HG03139 (cell line): ENCODE results near the gene NMRK2.
"Not testable (repeated sequence)": the region's sequence is repeated elsewhere in the genome, so short reads cannot be mapped to it uniquely, and the experiment has no call there.

Experiments used
- ATAC-seq: cut with Tn5 transposase; IDR thresholded peaks from one replicate; pipeline ENCODE4 v1.9.1; 2021; ENCODE audit not compliant: unreplicated experiment

The NMRK2 gene, protein sequence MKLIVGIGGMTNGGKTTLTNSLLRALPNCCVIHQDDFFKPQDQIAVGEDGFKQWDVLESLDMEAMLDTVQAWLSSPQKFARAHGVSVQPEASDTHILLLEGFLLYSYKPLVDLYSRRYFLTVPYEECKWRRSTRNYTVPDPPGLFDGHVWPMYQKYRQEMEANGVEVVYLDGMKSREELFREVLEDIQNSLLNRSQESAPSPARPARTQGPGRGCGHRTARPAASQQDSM

DNA sequence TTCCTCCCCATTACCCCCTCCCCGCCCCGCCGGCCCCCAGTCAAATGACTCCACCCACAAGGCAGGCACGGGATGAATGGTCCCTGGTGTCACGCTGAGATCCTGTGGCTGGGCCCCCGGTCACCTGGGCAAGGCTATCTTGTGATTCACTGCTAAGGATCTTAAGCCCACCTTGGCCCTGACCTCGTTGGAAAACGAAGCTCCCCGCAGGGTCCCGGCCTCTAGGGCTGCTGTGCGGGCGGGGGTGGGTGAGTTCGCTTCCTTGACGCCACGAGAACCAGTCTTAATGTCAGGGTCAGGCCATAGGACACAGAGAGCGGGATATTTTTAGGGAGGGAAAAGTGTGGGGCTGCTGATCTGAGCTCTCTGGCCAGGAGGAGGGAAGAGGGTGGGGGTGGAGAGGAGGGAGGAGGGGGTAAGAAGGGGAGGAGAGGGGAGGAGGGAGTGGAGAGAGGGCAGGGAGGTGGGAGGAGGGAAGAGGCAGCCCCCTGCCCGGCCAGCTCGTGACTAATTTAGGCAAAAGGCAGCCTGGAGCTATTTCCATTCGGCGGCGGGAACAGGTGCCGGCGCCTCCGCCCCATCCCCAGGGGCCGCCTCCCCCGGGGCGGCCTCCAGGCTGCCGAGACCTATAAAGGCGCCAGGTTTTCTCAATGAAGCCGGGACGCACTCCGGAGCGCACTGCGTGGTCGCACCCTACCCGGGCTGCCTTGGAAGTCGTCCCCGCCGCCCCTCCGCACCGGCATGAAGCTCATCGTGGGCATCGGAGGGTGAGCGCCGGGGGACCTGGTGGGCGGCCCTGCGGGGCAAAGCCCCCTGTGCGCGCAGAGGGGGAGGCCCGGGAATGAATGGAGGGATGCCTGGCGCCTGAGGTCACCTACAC, at the start of gene NMRK2:
Gene NMRK2, plus strand, starts transcription at position 139 of the 880 bp plus-strand sequence. Its CDS starts 603 bp downstream, at position 742.
- no peak for ATAC-seq

DNA sequence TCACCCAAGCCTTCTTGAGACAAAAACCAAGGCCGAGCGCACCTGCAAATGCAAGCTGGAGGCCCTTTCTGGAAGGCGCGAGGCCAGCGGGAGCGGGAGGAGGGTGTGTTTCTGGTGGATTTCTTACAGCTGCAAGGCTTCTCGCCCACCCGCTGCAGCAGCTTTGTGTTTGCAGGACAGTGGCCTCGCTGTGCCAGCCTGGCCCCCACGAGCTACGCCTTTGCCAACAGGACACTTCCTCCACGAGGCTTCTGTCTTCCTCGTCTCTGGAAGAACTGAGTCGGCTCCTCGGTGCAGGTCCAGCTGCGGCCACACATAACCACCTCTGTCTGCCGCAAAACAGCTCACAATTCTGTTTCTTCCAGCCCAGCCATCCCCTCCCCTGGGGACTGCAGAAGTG, 42.3 kb upstream of the NMRK2 start:
- no peak for ATAC-seq

DNA sequence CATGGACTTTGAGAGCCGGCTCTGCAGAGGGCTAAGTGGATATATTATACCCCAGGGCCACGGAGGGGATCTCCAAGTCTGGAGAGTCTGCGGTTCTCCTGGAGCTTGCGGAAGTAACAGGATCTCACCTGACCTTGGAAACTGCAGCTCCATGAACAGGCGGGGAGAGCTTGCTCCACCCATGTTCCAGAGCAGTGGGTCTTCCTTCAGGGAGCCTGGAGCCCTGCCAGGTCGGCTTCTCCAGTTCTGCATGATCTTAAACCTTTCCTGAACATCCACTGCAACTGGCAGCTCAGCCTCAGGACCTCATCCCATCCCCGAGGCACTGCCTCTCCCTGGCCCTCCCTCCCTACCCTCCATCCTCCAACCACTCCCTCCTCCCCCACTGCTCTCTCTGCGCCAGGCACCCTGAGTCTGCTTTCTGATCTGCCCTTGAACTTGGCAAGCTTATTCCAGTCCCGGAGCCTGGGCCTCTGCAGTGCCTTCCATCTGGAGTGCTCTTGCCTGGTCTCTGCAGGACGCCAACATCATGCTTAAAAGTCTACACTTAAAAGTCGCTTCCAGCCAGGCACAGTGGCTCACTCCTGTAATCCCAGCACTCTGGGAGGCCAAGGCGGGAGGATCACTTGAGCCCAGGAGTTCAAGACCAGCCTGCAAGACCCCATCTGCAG, 39.2 kb upstream of the NMRK2 start:
- ATAC-seq, result no peak

DNA sequence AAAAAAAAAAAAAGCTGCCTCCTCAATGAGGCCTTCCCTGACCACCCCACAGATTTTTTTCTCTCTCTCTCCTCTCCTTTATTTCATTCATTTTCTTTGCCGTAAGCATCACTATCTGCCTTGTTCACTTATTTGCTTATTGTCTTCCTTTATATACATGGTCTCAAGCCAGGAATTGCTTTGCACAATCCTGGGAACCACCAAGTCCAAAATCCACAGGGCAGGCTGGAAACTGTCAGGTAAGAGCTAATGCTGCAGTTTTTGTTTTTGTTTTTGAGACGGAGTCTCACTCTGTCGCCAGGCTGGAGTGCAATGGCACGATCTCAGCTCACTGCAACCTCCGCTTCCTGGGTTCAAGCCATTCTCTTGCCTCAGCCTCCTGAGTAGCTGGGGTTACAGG, 37.9 kb upstream of the NMRK2 start:
- ATAC-seq, result not testable (repeated sequence)

DNA sequence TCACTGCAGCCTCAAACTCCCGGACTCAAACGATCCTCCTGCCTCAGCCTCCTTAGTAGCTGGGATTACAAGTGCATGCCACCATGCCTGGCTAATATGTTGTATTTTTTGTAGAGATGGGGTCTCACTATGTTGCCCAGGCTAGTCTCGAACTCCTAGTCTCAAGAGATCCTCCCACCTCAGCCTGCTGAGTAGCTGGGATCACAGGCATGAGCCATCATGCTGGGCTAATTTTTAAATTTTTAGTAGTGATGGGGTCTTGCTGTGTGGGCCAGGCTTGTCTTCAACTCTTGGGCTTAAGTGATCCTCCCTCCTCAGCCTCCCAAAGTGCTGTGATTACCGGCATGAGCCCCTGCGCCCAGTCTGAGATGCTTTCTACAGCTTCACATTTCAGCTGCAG, 37.1 kb upstream of the NMRK2 start:
- ATAC-seq, result no peak

DNA sequence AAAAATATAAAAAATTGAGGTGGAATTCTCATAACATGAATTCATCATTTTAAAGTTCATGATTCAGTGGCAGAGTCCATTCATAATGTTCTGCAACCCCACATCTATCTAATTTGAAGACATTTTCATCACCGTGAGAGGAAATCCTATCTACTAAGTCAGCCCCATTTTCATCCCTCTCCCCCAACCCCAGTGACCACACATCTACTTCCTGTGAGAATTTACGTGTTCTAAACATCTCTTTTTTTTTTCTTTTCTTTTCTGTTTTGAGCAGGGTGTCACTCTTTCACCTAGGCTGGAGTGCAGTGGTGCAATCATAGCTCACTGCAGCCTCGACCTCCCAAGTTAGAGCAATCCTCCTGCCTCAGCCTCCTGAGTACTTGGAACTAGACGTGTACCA, 34.9 kb upstream of the NMRK2 start:
- no peak for ATAC-seq

DNA sequence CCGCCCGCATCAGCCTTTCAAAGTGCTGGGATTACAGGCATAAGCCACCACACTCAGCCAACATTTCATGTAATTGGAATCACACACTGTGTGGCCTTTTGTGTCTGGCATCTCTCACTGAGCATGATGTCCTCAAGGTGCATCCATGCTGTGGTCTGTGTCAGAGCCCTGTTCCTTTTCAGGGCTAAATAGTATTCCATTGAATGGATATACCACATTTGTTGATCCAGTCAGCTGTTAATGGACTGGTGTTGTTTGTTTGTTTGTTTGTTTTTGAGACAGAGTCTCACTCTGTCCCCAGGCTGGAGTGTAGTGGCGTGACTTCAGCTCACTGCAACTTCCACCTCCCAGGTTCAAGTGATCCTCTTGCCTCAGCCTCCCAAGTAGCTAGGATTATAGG, 34.4 kb upstream of the NMRK2 start:
- ATAC-seq, result no peak

DNA sequence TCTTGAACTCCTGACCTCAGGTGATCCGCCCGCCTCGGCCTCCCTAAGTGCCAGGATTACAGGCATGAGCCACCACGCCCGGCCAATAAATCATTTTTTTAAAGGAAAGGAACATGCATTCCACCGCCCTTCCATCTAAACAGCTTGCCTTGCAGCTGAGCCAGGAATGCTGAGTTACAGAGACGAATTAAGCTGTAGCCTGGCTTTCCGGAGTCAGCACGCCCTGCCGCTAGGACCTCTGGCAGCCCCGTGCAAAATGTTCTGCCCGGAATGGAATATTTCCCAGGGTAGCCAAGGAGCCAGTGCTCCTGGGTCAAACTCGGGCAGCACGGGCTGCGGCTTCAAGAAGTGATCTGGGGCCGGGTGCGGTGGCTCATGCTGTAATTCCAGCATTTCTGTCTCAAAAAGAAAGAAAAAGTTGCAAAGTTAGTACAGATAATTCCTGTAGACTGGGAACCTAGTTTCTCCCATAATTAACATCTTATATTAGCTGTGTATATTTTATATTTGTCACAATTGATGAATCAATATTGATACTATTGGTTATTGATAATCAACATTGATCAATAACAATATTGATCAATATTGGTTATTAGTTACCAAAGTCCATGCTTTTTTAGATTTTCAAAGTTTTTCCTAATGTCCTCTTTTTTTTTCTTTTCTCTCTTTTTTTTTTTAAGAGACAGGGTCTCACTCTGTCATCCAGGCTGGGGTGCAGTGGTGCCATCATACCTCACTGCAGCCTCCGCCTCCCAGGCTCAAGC, 33.2 kb upstream of the NMRK2 start:
- ATAC-seq, result no peak

DNA sequence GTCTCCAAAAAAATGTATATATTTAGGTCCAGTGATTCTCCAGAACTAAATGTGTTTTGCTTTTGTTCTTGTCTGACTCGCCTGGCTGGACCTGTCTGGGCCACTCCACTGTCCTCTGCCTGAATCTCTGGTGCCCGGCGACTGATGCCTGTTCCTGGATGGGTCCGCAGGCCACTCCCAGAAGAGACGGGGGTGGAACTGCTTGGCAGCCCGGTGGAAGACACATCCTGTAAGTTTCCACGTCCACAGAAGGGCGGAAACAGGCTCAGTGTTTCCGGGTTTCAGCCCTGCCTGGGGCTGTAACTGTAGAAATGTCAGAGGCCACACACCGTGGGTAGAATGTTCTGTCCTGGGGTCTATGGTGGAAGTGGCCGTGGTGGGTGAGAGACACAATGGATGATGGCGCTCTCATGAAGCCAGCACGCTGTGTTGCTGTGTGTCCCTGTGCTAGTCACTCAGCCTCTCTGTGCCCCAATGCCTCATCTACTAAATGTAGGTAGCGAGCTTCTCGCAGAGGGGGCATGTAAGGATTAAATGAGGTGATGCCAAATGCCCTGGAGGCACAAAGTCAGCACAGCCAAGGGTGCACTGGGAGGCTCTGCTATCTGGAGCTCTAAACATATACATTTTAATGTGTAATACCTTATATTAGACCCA, 30.4 kb upstream of the NMRK2 start:
- no peak for ATAC-seq

DNA sequence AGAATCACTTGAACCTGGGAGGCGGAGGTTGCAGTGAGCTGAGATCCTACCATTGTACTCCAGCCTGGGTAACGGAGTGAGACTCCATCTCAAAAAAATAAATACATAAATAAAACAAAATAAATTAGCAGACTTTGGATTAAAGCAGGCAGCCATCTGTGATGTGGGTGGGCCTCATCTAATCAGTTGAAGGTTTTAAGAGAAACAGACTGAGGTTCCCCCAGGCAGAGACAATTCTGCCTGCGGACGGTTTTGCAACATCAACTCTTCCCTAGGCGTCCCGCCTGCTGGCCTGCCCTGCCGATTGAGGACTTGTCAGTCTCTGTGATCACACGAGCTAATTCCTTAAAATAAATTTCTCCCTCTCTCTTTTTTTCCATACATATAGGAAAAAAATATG, 28.6 kb upstream of the NMRK2 start:
- no peak for ATAC-seq

DNA sequence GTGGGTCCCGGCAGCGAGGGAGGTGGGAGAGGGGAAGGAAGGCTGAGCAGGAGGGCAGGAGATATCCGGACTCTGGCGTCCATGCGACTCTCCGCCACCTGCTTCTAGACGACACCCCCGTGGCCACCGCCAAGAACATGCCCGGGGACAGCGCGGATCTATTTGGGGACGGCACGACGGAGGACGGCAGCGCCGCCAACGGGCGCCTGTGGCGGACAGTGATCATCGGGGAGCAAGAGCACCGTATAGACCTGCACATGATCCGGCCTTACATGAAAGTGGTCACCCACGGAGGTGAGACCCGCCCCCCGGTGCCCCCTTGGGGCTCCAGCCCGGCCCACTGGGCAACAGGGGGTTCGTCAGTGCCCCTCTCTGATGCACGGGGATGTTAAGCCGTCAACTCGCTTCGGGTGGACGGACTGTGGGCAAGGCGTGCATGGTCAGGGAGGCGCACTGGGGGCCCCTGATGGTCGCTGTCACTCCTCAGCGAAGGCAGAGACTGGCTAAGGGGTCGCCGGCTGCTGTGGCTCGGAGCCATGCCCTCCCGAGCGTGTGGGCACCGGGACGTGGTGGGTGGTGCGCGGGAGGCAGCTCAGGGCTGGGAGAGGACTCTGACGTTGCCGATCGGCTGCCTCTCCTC, 25.1 kb upstream of the NMRK2 start:
- ATAC-seq, result no peak

DNA sequence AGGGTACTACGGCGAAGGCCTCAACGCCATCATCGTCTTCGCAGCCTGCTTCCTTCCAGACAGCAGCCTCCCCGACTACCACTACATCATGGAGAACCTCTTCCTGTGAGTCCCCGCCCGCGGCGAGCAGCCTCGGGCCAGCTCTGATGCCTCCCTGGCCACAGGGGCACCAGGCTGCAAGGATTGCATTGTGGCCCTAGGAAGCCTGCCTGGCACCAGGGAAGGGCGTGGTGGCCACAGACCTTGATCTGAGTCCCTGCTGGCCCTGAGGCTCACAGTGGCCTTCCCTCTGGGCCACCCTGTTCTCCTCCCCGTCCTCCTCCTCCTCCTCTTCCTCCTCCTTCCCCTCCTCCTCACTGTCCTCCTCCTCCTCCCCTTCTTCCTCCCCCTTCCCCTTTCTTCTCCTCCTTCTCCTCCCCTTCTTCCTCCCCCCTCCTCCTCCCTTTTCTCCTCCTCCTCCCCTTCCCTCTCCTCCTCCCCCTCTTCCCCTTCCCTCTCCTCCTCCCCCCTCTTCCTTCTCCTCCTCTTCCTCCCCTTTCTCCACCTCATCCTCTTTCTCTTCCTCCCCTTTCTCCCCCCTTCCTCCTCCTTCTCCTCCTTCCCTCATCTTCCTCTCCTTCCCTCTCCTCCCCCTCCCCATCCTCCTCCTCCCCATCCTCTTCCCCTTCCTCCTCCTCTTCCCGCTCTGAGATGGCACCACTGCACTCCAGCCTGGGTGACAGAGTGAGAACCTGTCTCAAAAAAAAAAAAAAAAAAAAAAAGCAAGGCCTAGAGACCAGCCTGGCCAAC, 24.4 kb upstream of the NMRK2 start:
- ATAC-seq, result no peak

DNA sequence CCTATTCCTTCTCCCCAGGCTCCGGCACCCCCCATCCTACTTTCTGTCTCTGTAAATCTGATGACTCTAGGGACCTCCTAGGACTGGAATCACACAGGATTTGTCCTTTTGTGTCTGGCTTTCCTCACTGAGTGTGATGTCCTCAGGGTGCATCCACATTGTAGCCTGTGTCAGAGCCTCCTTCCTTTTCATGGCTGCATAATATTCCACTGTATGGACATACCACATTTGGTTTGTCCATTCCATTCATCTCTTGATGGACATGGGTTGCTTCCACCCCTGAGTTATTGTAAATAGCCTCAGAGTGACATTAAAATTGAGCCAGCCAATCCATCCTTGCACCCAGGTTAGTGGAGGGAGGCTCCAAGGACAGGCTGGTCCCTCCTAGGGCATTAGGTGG, 22.8 kb upstream of the NMRK2 start:
- ATAC-seq, result no peak

DNA sequence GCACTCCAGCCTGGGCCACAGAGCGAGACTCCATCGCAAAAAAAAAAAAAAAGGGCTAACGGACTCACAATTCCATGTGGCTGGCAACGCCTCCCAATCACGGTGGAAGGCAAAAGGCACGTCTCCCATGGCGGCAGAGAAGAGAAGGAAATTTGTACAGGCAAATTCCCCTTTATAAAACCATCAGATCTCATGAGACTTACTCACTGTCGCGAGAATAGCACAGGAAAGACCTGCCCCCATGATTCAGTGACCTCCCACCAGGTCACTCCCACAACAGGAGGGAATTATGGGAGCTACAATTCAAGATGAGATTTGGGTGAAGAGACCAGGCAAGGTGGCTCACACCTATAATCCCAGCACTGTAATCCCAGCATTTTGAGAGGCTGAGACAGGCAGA, 18.7 kb upstream of the NMRK2 start:
- no peak for ATAC-seq

DNA sequence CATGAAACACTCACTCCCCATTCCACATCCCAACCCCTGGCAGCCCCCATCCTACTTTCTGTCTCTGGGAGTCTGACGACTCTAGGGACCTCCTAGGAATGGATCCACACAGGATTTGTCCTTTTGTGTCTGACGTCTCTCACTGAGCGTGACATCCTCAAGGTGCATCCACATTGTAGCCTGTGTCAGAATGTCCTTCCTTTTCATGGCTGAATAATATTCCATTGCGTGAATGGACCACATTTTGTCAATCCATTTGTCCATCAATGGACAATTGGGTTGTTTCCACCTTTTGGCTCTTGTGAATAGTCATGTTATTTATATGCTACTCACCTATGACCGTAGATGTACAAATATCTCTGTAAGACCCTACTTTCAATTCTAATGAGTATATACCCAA, 16.8 kb upstream of the NMRK2 start:
- no peak for ATAC-seq

DNA sequence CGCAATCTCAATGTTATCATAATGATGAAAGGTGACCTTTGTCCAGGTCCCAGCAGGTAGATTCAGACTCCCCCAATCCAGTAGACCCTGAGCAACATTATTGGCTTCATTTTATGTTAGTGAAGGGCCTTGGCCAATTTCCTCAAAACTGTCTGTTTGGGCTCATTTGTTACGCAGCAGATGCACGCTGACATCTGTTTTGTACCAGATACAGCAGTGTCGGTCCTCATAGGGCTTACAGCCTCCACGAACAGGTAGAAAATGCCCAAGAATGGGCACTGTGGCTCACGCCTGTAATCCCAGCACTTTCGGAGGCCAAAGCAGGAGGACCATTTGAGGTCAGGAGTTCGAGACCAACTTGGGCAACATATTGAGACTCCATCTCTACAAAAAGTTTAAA, 13.1 kb upstream of the NMRK2 start:
- no peak for ATAC-seq

DNA sequence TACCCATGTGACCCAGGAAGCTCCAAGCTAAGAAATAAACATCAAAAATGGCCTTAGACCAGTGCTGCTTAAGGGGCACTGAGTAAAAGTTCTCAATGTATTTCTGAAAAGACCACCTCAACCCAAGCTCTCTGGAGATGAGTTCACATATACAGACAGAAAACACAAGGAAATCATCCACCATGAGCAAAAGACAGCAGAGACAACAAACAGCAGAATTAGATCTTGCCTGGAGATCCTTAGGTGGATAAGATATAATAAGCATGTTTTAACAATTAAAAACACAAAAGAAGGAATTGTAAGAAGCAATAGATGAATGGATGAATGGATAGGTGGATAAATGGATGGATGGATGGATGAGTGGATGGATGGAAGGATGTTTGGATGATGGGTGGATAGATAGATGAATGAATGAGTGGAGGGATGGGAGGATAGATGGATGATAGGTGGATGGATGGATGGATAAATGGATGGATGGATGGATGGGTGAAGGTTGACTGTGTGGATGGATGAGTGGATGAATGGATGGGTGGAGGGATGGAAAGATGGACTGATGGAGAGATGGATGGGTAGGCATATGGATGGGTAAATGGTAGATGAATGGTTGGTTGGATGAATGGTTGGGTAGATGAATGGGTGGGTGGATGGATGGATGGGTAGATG, 9.6 kb upstream of the NMRK2 start:
- ATAC-seq, result no peak

DNA sequence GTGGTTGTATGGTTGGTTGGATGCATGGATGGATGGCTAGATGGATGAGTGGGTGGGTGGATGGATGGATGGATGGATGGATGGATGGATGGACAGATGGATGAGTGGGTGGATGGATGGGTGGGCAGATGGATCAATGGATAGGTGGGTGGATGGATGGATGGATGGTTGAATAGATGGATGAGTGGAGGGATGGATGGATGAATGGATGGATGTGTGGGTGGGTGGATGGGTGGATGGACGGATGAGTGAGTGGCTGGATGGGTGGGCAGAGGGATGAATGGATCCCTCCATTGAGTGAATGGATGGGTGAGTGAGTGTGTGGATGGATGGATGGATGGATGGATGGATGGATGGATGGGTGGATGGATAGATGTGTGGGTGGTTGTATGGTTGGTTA, 9.0 kb upstream of the NMRK2 start:
- no peak for ATAC-seq

DNA sequence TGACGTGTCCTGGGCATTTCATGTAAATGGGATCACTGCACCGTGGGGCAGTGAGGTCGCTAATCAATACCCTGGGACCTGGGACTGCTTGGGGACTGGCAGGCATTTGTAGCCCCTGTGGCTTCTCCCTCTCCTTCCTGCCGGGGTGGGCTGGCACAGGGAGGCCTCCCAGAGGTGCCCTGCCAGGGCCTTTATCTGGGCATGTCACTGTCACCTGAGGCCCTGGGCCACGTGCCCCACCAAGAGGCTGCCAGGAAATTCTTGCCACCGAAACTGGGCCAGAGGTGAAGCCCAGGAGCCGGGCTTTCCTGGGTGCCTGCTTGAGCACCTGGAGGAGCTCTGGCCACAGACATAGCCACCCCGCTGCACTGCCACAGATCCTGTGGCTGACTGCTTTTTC, 1.8 kb upstream of the NMRK2 start:
- ATAC-seq, result no peak
